Prostate gland (tissue), 2 donors: ENCODE data around the gene CELF2.

Experiments
- CTCF ChIP-seq, 4 experiments: fragments of 200-600 bp in 2 of 4; fragments of 450-650 bp in 2 of 4; sonication (generic) in 2 of 4; IDR thresholded peaks; 1 replicate in 3 of 4; 2 replicates in 1 of 4; pipeline ENCODE4 v1.5.1; 2016 to 2019; ENCODE audit warnings: antibody characterized with exemption in 4 of 4, mild to moderate bottlenecking in 2 of 4, moderate library complexity in 2 of 4
- POLR2A ChIP-seq: fragments of 450-650 bp; IDR thresholded peaks from one replicate; pipeline ENCODE4 v1.6.1; 2016; ENCODE audit warnings: antibody characterized with exemption, mild to moderate bottlenecking
- POLR2AphosphoS5 ChIP-seq: sonication (generic); formaldehyde crosslinking; IDR thresholded peaks from one replicate; pipeline ENCODE4 v1.6.1; 2017; ENCODE audit warnings: antibody characterized with exemption

- TF ChIP-seq POLR2A (no peak), CTCF (IDR thresholded peaks at IDR 0.05) (no peak), POLR2AphosphoS5 (no peak)
Observed at GRCh38 chr10:11324761-11325321, 307.2 kb downstream of the CELF2 start.
